Left lobe of liver (tissue), 2 donors: ENCODE results near the gene SLC22A23. TPM values are rescaled to one million over a fixed set of nuclear protein-coding genes. Genes with fewer than 3 reads are reported as not detected.

Experiments used
- ATAC-seq: fragments of 200-7000 bp; cut with Tn5 transposase; one replicate; pipeline ENCODE4 v1.9.1; 2020; ENCODE audit warnings: mild to moderate bottlenecking, moderate library complexity
- DNase-seq: peaks from one replicate; pipeline ENCODE4 v3.0.0-alpha.2; 2020; ENCODE audit warnings: low spot score
- total RNA-seq: library from RNA; stranded (reverse); gene quantifications from one replicate; pipeline ENCODE4 v1.2.1, GENCODE V29; 2021
- donor health status: DM: no; HTN: no; CAD: no; lungs with moderate emphysema.
- donor health status: DM: no; HTN: yes; CAD: no.

SLC22A23 gene
- total RNA-seq, 1 donor from 2014 or later: 16.9 TPM

DNA sequence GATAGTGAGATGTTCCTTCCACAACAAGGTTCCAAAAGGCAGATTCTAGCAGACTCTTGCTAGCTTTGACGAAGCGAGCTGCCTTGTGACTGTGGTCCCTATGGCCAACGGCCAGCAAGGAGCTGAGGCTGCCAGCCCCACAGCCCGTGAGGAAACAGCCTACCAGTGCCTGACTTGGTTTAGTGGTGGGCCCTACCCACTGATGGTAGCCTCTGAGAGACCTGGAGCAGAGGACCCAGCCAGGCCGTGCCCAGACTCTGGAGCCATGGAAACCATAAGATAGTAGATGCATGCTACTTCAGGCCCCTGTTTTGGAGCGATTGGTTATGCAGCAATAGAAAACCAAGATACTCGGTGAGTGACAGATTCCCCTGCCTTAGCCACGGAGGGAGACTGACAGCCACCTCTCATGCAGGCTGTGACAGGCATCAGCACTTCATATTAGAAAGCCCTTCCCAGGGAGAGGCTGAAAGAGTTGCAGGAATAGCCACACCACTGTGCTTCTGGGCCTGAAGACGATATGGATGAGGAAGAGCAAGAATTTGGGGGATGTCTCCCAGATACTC is 178.9 kb downstream of the SLC22A23 start:
- ATAC-seq: no peak

DNA sequence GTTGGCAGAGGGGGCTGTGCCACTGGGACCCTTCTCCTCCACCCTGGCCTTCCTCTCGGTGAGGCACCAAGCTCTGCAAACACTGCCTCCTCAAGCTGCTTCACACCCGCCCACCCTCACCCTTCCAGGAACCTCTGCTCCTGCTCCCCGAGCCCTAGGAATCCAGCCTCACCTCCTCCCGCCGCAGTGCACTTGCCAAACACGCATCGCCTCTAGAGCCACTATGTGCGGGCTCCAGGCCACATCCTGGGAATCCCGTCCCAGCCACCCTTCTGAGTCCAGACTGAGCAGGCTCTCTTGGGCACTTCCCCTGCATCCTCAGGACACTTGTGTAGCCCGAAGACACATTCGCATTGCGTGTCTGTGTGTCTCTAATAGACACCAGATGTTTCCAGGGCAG is 179.6 kb downstream of the SLC22A23 start:
- ATAC-seq: no peak
- no peak for DNase-seq

More for the DNA sequence above, 178.9 kb downstream of the SLC22A23 start:
- no peak for DNase-seq

DNA sequence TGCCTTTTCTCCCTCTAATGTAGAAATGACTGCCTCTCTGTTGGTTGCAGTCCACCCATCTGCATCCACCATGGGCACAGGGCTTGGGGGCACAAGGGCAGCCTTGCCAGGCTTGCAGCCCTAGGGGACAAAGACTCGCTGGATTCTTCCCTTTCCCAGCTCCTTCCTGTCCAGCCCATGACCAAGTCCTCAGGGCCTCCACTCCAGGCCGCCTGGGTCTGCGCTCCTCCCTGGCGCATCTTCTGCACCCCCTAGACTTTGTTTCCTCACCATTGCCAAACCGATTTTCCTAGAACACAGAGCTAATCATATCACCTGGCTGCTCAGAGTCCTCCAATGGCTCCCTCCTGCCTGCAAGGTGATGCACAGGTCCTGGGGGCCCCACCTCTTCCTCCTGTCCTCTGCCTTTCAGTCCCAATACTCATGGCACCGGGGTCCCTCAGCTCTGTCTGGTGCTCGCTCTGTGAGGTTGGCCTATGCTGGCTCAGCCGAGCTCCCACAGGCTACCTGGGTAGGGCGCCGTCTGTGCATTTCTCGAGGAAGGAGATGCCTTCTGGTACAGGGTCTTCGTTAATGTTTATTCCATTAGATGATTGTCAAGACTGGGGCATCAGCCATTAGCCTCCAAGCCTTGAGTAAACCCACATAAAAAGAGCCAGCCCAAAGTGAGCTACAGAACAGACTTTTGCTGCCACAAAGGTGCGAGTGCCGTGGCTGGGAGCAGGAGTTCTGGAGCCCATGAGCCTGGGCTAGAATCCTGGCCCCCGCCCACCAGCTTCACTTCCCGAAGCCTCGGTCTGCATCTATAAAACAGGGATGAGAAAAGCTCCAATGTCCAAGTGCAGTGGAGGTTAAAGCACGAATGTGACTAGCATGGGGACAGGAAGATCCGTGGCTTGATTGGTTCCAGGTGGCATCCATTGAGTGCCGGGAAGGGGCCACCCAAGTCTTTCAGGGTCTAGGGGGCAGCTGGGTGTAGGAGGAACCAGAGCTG is 180.4 kb downstream of the SLC22A23 start:
- no peak for DNase-seq
- no peak for ATAC-seq

DNA sequence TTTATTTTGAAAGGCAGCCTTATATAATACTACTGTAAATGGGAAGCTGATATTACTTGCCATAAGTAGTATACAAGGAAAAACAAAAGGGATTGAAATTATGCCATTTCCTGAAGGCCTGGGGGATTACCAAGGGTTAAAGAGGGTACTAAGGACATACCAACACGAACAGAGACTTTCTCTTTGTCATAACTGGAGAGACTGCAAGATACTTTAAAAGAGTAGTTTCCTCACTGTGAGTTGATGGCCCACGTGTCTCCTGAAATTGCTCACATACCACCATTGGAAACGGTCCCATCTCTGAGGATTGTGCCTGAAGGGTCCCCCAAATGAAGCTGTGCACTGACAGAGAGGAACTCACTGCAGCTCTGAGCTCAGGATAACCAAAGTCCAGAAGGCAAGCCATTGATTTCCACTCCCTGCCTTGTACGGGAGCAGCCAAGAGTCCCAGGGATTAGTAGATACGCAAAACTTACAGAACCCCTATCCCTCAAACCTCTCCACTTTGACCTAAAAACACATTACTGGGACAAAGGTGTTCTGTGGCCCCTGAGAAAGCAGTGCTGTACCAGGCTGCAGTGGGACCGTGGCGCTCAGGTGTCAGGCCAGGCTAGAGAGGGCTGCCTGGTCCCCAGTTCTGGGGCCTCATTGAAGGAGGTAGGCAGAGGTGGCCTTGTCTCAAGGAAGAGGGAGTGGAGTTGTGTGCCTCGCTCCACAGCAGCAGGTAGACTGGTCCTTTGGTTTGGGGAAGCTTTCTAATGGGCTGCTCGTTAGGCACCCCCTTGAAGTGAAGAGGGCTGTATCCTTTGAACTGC is 182.9 kb downstream of the SLC22A23 start:
- DNase-seq: no peak
- peak; percentile 60 for ATAC-seq

DNA sequence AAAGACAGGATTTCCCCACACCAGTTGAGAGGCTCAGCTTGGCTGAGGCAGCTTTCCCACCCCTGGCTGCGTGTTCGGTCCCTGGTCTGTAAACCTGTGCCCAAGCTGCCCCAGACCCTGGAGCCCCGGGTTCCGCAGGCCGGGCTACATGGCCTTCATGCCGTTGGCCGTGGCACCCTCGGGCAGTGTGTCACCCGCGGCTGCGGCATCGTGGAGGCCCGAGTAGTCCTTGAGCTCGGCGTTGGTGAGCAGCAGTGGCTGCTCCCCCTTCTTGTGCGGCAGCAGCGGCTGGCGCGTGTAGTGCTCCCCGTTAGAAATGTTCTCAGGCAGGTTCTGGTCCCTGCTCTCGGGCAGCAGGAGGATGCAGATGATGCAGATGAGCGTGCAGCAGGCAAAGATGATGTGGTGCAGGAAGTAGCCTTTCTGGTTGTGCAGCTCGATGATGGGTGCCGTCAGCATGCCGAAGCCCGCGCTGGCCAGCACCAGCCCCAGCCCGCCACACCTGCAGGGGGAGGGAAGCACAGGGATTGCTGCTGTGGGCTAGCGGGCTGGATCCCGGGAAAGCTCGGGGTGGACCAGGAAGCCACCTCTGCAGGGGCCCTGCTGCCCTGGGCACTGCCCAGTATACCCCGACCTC is 183.8 kb downstream of the SLC22A23 start:
- ATAC-seq: no peak
- DNase-seq: no peak

DNA sequence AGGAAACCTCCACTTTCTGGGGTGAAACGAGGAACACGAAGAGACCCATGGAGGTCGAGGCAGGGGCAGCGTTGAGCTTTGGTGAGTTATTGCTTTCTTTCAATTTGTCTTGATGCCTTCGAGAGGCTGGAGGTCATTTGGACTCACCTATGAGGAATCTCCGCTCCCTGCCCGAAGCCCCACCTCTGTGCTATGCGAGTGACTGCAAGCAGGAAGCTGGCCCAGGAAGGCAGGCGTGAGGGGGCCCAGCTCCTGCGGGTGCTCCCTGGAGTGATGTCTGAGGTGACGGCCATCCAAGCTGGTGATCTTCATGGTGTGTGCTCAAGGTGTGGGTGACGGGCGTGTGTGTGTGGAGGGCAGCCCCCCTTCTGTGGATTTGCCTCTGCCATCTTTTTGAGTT is 185.1 kb downstream of the SLC22A23 start:
- DNase-seq: no peak
- ATAC-seq: no peak

DNA sequence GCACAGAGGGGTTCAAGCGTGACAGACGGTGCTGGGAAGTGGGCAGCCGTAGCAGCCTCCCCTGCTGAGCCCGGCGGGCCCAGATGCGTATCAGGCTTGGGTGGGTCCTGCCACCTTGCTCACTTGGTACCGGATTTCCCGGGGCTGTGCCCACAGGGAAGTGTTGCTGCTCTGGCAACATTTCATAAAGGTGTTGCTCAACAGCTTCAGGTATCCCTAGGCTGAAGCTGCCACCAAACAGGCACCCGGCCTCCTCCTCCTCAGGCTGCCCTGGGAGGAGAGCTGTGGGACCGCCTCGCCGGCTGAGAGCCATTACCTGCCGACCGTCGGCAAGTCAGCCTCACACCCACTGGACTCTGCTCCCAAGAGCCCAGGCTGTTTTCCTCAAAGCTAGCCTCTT is 186.6 kb downstream of the SLC22A23 start:
- ATAC-seq (peak; percentile 69), DNase-seq (no peak)

DNA sequence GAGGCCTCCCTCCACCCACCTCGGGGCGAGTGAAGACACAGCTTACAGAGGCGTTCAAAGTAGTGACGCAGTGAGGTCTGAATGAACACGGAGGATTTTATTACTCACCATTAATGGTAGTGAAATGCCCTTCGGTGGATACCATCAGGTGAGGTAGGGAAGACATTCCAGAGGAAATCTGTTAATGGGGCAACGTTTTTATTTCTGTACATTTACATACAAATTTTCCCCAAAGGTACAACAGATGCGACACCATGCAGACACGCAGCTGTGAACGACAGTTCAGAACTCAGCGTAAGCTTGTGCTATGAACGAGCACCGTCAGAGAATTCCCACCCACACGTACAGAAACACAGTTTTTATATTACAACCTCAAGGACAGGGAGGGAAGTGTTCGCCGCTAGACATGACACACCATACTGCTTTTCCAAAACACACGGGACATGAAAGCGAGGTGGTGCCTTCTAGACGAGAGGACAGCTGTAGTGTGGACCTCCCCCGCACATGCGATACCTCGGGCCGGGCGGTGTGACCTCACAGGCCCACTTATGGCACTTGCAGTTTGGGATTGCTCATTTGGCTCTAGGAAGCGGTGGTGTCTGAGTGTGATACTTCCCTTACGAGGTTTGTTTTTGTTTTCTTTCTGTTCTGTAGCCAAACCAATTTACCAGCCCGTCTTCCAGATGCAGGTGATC is 187.4 kb downstream of the SLC22A23 start:
- DNase-seq (no peak), ATAC-seq (no peak)

DNA sequence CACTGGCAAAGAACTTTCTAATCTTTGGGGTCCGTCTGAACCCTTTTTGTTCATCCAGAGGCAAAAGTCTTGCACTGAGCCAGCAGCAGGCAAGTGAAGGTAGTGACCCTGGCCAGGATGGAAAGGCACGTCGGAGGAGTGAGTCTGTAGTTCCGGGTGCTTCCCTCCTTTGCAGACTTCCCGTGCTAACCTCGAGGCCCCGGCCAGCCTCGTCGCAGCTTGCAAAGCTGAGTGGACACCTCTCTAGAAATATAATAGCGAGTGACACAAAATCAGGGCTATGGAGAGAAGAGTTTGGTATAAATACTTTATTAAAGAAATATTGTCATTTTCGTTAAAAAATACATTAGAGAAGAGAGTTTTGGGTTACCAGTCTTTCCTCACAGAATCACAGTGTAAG is 188.2 kb downstream of the SLC22A23 start:
- ATAC-seq: no peak
- no peak for DNase-seq

DNA sequence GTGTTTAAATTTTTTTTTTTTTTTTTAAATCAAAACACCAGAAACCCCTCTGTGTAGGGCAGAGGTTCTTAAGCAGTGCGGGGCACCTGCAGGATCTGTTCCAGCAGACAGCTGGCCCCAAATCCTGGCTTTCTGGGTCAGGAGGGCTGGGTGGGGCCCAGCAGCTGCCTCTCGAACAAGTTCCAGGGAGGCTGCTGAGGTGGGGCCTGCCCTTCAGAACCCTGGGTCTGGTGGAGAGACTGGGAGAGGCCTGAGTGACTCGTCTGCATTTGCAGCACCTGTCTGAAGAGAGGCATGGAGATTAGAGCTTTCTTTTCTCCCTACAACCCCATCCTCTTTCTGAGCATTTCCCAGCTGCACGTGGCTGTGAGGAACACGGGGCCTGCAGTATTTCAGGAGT is 189.7 kb downstream of the SLC22A23 start:
- DNase-seq (no peak), ATAC-seq (no peak)

DNA sequence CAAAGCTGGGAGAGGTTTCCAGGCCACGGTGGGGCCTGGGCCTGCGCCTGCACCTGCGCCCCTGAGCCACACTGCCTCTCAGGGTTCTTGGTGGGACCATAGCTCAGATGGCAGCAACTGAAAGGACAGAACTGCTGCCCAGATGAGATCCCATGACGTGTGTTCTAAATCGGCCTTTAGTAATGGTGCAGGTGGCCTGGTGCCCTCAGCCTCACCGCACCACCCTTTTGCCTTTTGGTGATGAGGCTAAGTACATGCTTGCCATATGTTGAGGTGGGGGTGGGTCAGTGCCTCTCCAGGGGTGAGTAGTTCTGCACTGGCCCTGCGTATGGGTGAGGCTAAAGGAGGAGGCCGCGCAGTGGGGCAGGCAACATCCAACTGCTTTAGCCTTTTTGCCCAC is 190.7 kb downstream of the SLC22A23 start:
- ATAC-seq (no peak), DNase-seq (no peak)

DNA sequence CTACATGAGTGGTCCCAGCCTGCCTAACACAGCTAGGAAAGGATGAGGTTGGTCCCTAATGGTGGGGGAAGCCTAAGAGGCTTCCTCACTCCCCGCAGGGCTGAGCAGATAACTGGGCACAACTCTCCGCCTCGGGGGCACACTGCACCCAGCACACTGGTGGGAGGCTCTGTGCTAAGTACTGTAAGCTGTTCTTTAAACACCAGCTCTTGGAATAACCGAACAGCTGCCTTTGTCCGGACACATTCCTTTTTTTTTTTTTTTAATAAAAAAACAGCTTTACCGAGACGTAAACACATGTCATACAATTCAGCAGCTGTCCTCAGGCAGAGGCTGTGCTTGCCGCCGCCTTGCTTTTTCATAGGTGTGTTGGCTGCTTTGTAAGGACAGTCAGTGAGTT is 191.2 kb downstream of the SLC22A23 start:
- DNase-seq (no peak), ATAC-seq (no peak)

DNA sequence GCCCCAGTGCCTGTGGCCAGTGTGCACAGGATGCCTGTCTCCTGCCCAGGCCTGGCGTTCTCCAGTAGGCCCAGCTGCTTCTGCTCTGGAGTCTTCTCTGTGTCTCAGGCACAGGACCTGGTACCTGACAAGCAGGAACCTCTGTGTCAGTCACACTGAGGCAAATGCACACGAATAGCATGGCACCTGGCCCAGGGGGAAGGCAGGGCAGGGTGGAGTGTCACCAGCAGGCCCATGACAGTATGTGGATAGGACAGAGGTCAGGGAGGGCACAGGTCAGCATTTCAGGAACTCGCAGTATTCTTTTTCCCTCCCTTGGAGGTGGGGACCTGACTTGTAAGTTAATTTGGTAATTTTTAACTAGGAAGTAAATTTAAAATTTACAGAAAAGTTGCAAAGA is 192.5 kb downstream of the SLC22A23 start:
- ATAC-seq (peak; percentile 84), DNase-seq (peak; percentile 85)

DNA sequence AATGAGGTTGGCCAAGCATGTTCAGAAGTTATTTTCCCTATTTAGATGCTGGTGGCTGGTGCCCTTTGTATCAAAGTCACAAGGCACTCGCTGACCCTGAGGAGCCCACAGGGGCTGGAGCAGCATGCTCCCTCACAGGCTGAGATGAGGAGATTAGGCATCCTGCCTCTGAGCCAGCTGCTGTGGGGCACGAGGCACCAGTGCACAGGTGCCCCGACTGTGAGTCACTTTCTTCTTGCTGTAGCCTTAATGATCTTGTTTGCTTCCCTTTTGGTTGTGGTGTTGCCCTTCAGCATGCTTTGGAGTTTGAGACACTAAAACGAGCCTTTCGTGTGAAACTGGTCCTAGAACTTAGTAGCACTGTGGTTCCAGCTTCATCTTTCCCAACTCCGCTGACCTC is 193.8 kb downstream of the SLC22A23 start:
- no peak for DNase-seq
- no peak for ATAC-seq

DNA sequence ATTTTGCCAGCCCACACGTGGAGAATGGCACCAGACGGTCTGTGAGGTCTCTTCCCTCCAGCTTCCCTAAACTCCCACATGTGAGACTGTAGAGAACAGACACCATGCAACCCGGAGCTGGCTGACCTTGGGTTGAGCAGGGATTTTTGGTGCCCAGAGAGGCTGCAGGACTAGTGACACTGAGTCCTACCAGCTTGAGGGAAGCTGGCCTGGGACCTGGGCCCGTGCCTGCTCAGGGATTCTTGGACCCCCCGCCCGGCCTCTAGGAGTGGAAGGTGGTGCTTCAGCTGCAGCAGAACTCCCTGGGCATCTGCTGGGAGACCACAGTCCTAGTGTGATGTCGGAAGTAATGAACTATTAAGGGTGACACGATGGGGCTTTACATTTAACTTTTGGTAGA is 194.9 kb downstream of the SLC22A23 start:
- DNase-seq (no peak), ATAC-seq (no peak)

DNA sequence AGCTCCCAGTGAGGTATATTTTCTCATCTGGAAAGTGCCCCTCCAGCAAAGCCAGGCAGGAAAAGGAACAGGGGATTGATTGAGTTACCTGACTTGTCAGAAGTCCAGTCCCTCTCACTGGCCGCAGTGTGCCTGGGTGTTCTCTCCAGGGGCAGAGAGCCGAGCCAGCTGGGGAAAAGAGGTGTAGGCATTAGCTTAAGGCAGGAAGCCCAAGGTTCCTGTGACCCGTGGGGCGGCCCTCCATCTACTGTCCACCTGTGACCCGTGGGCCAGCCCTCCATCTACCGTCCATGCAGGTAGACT is 195.4 kb downstream of the SLC22A23 start:
- ATAC-seq (no peak), DNase-seq (no peak)

DNA sequence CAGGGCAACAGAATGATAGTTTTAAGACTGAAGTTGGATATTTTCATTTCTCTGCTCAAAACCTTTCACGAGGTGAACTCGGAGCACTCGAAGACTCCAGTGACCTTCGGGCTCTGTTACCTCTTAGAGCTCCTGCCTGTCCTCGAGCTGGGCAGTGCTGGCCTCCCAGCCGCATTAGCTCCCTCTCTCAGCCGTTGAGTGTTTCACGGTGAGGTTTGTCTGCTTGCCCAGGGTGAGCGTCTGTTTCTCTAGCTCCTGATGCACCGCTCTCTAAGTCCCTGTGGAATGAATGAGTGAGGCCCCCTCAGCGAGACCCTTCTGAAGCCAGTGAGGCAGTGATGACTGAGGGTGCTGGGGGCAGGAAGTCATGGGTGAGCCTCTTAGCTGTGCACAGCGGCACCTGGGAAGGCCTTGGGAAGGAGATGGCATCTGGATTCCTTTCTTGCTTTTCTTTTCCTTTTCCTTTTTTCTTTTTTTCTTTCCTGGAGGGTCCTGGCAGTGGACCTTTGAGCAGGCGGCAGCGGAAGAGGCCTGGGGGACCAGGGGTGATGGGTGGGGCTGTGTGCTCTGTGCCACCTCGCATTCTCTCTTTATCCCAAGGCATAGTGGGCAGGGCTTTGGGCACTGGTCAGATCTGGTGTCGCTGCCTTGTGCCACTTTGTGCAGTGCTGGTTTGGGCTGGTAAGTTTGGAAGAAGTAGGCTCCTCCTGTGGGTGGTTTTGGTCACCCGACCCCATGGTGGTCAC is 195.9 kb downstream of the SLC22A23 start:
- ATAC-seq (no peak), DNase-seq (no peak)

DNA sequence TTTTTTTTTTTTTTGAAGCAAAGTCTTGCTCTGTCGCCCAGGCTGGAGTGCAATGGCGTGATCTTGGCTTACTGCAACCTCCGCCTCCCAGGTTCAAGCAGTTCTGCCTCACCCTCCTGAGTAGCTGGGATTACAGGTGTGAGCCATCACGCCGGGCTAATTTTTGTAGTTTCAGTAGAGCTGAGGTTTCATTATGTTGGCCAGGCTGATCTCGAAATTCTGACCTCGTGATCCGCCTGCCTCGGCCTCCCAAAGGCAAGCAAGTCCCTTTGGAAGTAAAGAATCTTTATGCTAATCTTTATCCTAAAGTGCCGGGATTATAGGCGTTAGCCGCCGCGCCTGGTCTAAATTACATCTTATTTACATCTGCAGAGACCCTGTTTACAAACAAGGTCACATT is 196.6 kb downstream of the SLC22A23 start:
- DNase-seq (no peak), ATAC-seq (no peak)

DNA sequence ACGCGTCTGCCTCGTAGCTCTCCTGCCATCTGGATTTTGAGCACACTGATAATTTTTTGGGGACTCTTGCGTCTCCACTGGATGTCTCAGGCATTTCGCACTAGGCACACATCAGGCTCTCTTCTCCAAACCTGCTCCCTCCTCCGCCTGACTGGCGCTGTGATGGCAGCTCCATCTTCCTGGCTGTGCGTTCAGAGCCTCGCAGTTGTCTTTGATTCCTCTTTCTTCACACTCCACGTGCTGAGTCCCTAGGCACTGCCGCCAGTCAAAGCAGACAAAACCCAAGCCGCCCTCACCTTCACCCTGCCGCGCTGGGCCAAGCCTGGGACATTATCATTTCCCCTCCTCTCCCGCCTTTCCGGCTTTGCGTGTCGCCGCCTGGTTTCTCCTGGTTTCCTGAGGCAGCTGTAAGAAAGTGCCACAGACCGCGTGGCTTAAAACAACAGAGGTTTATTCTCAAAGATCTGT is 197.3 kb downstream of the SLC22A23 start:
- ATAC-seq (peak; percentile 36), DNase-seq (peak; percentile 57)
